Skeletal muscle tissue (tissue), 4 donors: ENCODE data around the gene PCBP2. TPM values are rescaled to one million over a fixed set of nuclear protein-coding genes. Genes with fewer than 3 reads are reported as not detected.
"Not testable (repeated sequence)": the region's sequence is repeated elsewhere in the genome, so short reads cannot be mapped to it uniquely, and the experiment has no call there.

Experiments
- H3K27ac ChIP-seq: one replicate; pipeline ENCODE4 v1.7.0; 2013; ENCODE audit warnings: mild to moderate bottlenecking, low read depth, low read length, inconsistent platforms
- H3K27me3 ChIP-seq, 3 donors: one replicate each; pipeline ENCODE4 v1.7.0; 2013; ENCODE audit warnings: low read length in 3 of 3; ENCODE audit not compliant: control insufficient read depth in 3 of 3, insufficient read depth in 3 of 3
- H3K36me3 ChIP-seq, 3 donors: one replicate each; pipeline ENCODE4 v1.7.0; 2013; ENCODE audit warnings: low read length in 3 of 3; ENCODE audit not compliant: control insufficient read depth in 3 of 3, insufficient read depth in 3 of 3
- H3K4me1 ChIP-seq, 3 donors: one replicate each; pipeline ENCODE4 v1.7.0; 2013; ENCODE audit warnings: low read length in 3 of 3, mild to moderate bottlenecking in 3 of 3; ENCODE audit not compliant: control insufficient read depth in 3 of 3, insufficient read depth in 3 of 3
- H3K4me3 ChIP-seq, 3 donors: one replicate each; pipeline ENCODE4 v1.7.0; 2013; ENCODE audit warnings: low read length in 3 of 3
- H3K9ac ChIP-seq, 3 donors: one replicate each; pipeline ENCODE4 v1.7.0; 2013; ENCODE audit warnings: low read length in 3 of 3, mild to moderate bottlenecking in 3 of 3, moderate library complexity in 2 of 3, low read depth in 1 of 3
- H3K9me3 ChIP-seq, 3 donors: one replicate each; pipeline ENCODE4 v1.7.0; 2013; ENCODE audit warnings: low read length in 3 of 3; ENCODE audit not compliant: control insufficient read depth in 3 of 3
- total RNA-seq: library from RNA; depleted of rRNA; stranded (reverse); fragments of >200 nt; gene quantifications from one replicate; pipeline ENCODE4 v1.2.3, GENCODE V29; 2014
- donor health status: Osteomylitis.

The PCBP2 gene
- total RNA-seq, 1 donor from 2014 or later = 281 TPM

DNA sequence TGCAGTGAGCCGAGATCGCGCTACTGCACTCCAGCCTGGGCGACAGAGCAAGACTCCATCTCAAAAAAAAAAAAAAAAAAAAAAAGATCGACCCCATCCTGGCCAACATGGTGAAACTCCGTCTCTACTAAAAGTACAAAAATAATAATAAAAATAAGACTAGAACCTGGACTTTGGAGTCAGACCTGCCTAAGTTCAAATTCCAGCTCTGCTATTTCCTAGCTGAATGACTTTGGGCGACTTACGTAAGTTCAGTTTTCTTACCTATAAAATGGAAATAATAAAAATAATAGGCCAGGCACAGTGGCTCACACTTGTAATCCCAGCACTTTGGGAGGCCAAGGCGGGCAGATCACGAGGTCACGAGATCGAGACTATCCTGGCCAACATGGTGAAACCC, 29.7 kb upstream of the PCBP2 start:
- not testable (repeated sequence) for H3K36me3 ChIP-seq, H3K9ac ChIP-seq, H3K9me3 ChIP-seq, H3K27ac ChIP-seq, H3K4me1 ChIP-seq, H3K4me3 ChIP-seq, H3K27me3 ChIP-seq

DNA sequence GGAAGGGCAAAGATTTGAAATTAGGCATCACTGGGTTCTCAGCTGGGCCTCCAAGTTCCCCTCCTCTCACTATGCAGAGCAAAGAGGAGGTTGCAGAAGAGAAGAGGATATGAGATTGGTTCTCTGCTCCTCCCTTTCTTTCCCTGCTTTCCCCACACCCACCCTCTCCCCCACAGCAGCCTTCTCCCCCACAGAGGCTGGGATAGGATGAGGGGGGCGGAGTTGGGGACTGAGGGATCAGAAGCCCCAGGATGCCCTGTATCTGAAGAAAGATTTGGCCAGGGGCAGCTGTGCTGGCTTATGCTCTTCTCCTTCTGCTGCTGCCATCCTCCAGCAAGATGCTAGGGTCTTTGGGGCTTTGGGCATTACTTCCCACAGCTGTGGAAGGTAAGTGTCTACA, 28.3 kb upstream of the PCBP2 start, which contains the start of gene AMHR2:
AMHR2 (plus strand) TSS at position 259 of the 400 bp plus-strand sequence; CDS start at position 339, 80 bp downstream.
- Histone ChIP-seq H3K9ac (no peak within 1 kb of the TSS), H3K27me3 (no peaks in the 10 kb centered on the region), H3K27ac (no peak within 1 kb of the TSS), H3K4me3 (no peak within 1 kb of the TSS), H3K4me1 (peaks cover 2 to 12% (median 6%) of the 10 kb centered on the region in 3 donors), H3K9me3 (no peaks in the 10 kb centered on the region), H3K36me3 (no peaks in the 10 kb centered on the region)

DNA sequence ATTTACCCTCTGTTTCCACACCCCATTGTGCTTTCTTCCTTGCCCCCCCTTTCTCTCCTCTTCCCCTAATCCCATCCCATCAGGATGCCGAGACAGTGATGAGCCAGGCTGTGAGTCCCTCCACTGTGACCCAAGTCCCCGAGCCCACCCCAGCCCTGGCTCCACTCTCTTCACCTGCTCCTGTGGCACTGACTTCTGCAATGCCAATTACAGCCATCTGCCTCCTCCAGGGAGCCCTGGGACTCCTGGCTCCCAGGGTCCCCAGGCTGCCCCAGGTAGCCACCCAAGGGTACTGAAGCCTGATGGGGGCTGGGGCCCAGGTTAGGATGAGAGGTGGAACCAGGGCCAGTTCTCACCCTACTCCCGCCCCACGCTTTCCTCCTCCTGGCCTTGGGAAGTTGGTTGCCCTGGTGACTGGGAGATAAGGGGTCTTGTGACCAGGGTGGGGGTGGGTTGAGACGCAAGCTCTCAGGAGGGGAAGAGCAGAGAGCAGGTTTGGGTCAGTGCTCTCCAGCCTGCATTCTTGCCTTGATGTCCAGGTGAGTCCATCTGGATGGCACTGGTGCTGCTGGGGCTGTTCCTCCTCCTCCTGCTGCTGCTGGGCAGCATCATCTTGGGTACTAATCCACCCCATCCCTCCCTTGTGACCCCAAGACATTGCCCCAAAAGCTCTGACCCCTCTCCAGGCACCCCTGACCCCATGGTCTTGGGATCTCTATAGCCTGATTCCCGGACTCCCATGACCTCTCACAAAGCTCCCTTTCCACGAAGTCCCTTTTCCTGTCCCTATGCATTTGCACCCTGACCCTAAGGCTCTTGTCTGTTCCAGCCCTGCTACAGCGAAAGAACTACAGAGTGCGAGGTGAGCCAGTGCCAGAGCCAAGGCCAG, 27.0 kb upstream of the PCBP2 start:
- H3K4me3 ChIP-seq = no peak overlapping the region
- no peaks in the 10 kb centered on the region for H3K27me3 ChIP-seq
- no peaks in the 10 kb centered on the region for H3K36me3 ChIP-seq
- H3K4me1 ChIP-seq = peaks cover 2 to 12% (median 6%) of the 10 kb centered on the region in 3 donors
- no peak overlapping the region for H3K27ac ChIP-seq
- H3K9ac ChIP-seq = no peak overlapping the region
- H3K9me3 ChIP-seq = no peaks in the 10 kb centered on the region

DNA sequence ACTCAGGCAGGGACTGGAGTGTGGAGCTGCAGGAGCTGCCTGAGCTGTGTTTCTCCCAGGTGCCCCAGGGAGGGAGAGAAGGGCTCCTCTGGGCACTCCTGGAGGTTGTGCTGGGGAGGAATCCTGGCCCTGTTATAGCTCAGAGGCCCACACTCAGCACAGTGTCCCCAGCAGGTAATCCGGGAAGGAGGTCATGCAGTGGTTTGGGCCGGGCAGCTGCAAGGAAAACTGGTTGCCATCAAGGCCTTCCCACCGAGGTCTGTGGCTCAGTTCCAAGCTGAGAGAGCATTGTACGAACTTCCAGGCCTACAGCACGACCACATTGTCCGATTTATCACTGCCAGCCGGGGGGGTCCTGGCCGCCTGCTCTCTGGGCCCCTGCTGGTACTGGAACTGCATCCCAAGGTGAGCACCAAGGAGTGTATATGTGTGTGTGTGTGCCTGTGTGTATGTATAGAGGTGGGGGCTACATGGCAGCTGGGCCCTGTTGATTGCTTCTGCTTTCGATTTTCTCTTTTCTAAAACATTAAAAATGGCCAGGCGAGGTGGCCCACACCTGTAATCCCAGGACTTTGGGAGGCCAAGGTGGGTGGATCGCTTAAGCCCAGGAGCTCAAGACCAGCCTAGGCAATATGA, 26.3 kb upstream of the PCBP2 start:
- H3K36me3 ChIP-seq = no peaks in the 10 kb centered on the region
- no peak overlapping the region for H3K9ac ChIP-seq
- H3K4me3 ChIP-seq = no peak overlapping the region
- H3K4me1 ChIP-seq = peaks cover 2 to 12% (median 6%) of the 10 kb centered on the region in 3 donors
- H3K9me3 ChIP-seq = no peaks in the 10 kb centered on the region
- H3K27me3 ChIP-seq = no peaks in the 10 kb centered on the region
- no peak overlapping the region for H3K27ac ChIP-seq

DNA sequence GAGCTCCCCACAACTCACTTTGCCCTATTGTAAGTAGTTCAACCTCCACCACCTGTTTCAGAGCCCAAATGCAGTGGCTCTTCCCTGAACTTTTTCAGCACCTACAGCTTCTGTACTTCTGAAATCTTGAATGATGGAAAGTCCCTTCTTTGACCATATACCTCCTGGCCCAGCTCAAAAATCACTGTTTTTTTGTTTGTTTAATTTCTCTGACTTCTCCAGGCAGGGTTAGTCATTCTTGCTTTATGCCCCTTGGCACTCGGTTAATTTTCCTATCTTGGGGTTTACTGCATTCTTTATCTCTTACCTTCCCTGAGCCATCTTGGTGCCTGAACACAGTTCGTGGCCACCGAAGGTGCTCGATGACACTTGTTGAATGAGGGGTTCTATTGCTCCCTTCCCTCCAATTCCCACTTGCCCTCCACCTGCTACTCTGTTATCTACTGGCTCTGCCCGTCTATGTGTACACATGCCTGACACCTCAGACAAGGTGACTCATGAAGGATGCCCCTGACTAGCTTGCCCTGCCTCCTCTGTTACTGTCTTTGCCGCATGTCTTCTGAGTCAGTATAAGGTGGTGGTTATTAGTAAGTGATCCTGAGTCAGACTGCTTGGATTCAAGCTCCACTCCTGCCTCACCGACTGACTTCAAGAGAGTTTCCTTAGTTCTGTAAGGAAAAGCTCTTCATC, 23.9 kb upstream of the PCBP2 start:
- Histone ChIP-seq H3K9me3 (no peaks in the 10 kb centered on the region), H3K27ac (no peak overlapping the region), H3K36me3 (no peaks in the 10 kb centered on the region), H3K4me1 (peaks cover 0 to 8% (median 2%) of the 10 kb centered on the region in 3 donors), H3K4me3 (no peak overlapping the region), H3K9ac (no peak overlapping the region), H3K27me3 (no peaks in the 10 kb centered on the region)

DNA sequence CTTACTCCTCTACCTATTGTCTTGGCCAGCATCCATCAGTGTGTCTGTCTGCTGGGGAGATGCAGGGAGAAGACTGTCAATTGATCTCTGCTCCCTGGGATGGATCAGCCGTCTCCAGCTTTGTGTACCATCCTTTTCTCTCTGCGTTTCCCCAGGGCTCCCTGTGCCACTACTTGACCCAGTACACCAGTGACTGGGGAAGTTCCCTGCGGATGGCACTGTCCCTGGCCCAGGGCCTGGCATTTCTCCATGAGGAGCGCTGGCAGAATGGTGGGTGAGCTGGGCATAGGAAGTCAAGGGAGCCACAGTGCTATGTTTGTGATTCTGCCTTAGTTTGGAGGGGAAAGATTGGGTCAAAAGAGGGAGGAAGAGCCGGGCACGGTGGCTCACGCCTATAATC, 23.2 kb upstream of the PCBP2 start:
- H3K27me3 ChIP-seq = no peaks in the 10 kb centered on the region
- no peak overlapping the region for H3K27ac ChIP-seq
- H3K4me3 ChIP-seq = no peak overlapping the region
- no peaks in the 10 kb centered on the region for H3K36me3 ChIP-seq
- H3K9ac ChIP-seq = no peak overlapping the region
- no peaks in the 10 kb centered on the region for H3K9me3 ChIP-seq
- peaks cover 0 to 8% (median 2%) of the 10 kb centered on the region in 3 donors for H3K4me1 ChIP-seq

DNA sequence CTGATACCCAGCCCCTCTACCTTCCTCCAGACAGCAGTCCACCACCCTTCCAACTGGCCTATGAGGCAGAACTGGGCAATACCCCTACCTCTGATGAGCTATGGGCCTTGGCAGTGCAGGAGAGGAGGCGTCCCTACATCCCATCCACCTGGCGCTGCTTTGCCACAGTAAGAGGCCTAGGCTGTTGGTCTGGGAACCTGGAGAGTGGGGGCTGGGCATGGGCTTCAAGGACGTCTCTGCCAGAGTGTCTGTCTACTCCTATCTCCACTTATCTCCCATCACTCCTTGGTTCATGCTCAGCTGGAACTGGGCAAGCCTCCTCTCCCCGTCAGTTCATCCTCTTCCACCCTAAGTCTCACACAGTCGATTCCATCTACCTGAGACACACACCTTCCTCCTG, 21.8 kb upstream of the PCBP2 start:
- no peaks in the 10 kb centered on the region for H3K36me3 ChIP-seq
- no peak overlapping the region for H3K9ac ChIP-seq
- no peaks in the 10 kb centered on the region for H3K27me3 ChIP-seq
- no peak overlapping the region for H3K27ac ChIP-seq
- H3K9me3 ChIP-seq = no peaks in the 10 kb centered on the region
- no peak overlapping the region for H3K4me3 ChIP-seq
- peaks cover 0 to 8% (median 2%) of the 10 kb centered on the region in 3 donors for H3K4me1 ChIP-seq

DNA sequence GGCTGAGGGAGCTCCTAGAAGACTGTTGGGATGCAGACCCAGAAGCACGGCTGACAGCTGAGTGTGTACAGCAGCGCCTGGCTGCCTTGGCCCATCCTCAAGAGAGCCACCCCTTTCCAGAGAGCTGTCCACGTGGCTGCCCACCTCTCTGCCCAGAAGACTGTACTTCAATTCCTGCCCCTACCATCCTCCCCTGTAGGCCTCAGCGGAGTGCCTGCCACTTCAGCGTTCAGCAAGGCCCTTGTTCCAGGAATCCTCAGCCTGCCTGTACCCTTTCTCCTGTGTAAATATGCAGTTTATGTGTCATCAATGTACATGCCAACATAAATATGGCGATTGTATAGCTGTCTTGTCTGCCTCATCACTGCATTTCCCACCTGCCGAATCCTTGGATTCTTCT, 20.7 kb upstream of the PCBP2 start:
- no peak overlapping the region for H3K27ac ChIP-seq
- no peak overlapping the region for H3K4me3 ChIP-seq
- H3K9me3 ChIP-seq = no peaks in the 10 kb centered on the region
- H3K27me3 ChIP-seq = no peaks in the 10 kb centered on the region
- H3K36me3 ChIP-seq = no peaks in the 10 kb centered on the region
- no peak overlapping the region for H3K9ac ChIP-seq
- H3K4me1 ChIP-seq = peaks cover 0 to 8% (median 0%) of the 10 kb centered on the region in 3 donors

DNA sequence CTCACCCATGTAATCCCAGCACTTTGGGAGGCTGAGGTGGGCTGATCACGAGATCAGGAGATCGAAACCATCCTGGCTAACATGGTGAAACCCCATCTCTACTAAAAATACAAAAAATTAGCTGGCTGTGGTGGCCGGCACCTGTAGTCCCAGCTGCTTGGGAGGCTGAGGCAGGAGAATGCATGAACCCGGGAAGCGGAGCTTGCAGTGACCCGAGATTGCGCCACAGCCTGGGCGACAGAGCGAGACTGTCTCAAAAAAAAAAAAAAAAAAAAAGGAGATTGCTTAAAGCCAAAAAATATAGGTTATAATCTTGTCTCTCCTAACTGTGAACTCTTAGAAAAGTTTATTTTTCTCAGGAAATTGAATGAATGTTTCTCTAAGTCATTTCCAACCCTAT, 16.6 kb upstream of the PCBP2 start:
- H3K27ac ChIP-seq, H3K9ac ChIP-seq, H3K36me3 ChIP-seq, H3K27me3 ChIP-seq, H3K4me3 ChIP-seq, H3K9me3 ChIP-seq, H3K4me1 ChIP-seq: not testable (repeated sequence)

DNA sequence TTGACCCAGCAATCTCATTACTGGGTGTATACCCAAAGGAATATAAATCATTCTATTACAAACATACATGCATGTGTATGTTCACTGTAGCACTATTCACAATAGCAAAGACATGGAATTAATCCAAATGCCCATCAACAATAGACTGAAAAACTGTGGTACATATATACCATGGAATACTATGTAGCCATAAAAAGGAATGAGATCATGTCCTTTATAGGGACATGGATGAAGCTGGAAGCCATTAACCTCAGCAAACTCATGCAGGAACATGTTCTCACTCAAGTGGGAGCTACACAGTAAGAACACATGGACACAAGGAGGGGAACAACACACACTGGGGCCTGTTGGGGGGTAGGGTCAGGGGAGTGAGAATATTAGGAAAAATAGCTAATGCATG, 12.3 kb upstream of the PCBP2 start:
- not testable (repeated sequence) for H3K36me3 ChIP-seq, H3K27ac ChIP-seq, H3K27me3 ChIP-seq, H3K9ac ChIP-seq, H3K4me3 ChIP-seq, H3K9me3 ChIP-seq
- H3K4me1 ChIP-seq = peaks cover 7 to 15% (median 11%) of the 10 kb centered on the region in 3 donors
